K562 (cell line): Measurements from ENCODE around the gene PRTFDC1. TPM values are rescaled to one million over a fixed set of nuclear protein-coding genes. Genes with fewer than 3 reads are reported as not detected.
A peak's percentile ranks its signal among the peaks of the same experiment; 100 is the strongest.

ENCODE experiments used
- ARID1B ChIP-seq: fragments of 450-650 bp; IDR thresholded peaks from 2 replicates; pipeline ENCODE4 v1.6.1; 2016; ENCODE audit warnings: antibody characterized with exemption, mild to moderate bottlenecking, inconsistent platforms
- BRF1 ChIP-seq: IDR thresholded peaks from 3 replicates; pipeline ENCODE4 v1.6.1; 2011; ENCODE audit warnings: borderline replicate concordance, mild to moderate bottlenecking; ENCODE audit not compliant: insufficient read length; ENCODE audit errors: extremely low read depth
- CC2D1A ChIP-seq: fragments of 450-650 bp; IDR thresholded peaks from 2 replicates; pipeline ENCODE4 v1.6.1; 2017; ENCODE audit warnings: mild to moderate bottlenecking
- COPS2 ChIP-seq: fragments of 450-650 bp; conservative IDR thresholded peaks from 2 replicates; pipeline ENCODE4 v1.6.1; 2016; ENCODE audit warnings: mild to moderate bottlenecking, moderate library complexity
- HIVEP1 ChIP-seq: fragments of 250-450 bp; sonication (Bioruptor Pico); IDR thresholded peaks from 2 replicates; pipeline ENCODE4 v1.4.0; 2020; ENCODE audit warnings: mild to moderate bottlenecking
- HMG20B ChIP-seq: fragments of 250-450 bp; sonication (Bioruptor Pico); IDR thresholded peaks from 2 replicates; pipeline ENCODE4 v1.5.0; 2021; ENCODE audit warnings: mild to moderate bottlenecking
- ILK ChIP-seq: fragments of 450-650 bp; IDR thresholded peaks from 2 replicates; pipeline ENCODE4 v1.6.1; 2016; ENCODE audit warnings: missing genetic modification characterization, low read depth, mild to moderate bottlenecking, missing compliant biosample characterization, moderate library complexity, borderline replicate concordance
- KDM1A ChIP-seq, 2 experiments: fragments of 450-650 bp; IDR thresholded peaks; 2 replicates each; pipeline ENCODE4 v1.6.1; 2016; ENCODE audit warnings: mild to moderate bottlenecking in 2 of 2
- KLF13 ChIP-seq: fragments of 450-650 bp; IDR thresholded peaks from 2 replicates; pipeline ENCODE4 v1.6.1; 2016; ENCODE audit warnings: missing genetic modification characterization, low read depth, mild to moderate bottlenecking, missing compliant biosample characterization, moderate library complexity, borderline replicate concordance
- MEF2A ChIP-seq: IDR thresholded peaks from 2 replicates; pipeline ENCODE4 v1.6.1; 2011; ENCODE audit warnings: low read depth, mild to moderate bottlenecking, low read length, moderate library complexity; ENCODE audit not compliant: control insufficient read depth
- PHB ChIP-seq: fragments of 250-450 bp; sonication (Bioruptor Pico); IDR thresholded peaks from 2 replicates; pipeline ENCODE4 v1.5.0; 2021
- RCOR1 ChIP-seq, 2 experiments: IDR thresholded peaks; 2 replicates each; pipeline ENCODE4 v1.6.1; 2012; ENCODE audit warnings: low read depth in 2 of 2, low read length in 2 of 2, borderline replicate concordance in 1 of 2, improper control_type of control experiment in 1 of 2
- SMAD3 ChIP-seq: fragments of 450-650 bp; formaldehyde crosslinking; conservative IDR thresholded peaks from 2 replicates; pipeline ENCODE4 v1.4.0; 2020; ENCODE audit warnings: mild to moderate bottlenecking
- SMAD4 ChIP-seq: fragments of 250-450 bp; sonication (Bioruptor Pico); conservative IDR thresholded peaks from 2 replicates; pipeline ENCODE4 v1.8.0; 2021; ENCODE audit warnings: inconsistent platforms, mild to moderate bottlenecking, moderate library complexity
- ZBTB1 ChIP-seq: sonication (generic); formaldehyde crosslinking; IDR thresholded peaks from 2 replicates; pipeline ENCODE4 v1.8.1; 2023; ENCODE audit warnings: missing genetic modification reagents, low read depth, mild to moderate bottlenecking, borderline replicate concordance
- ZNF134 ChIP-seq: fragments of 250-450 bp; sonication (Bioruptor Pico); conservative IDR thresholded peaks from 2 replicates; pipeline ENCODE4 v1.4.0; 2020
- ZNF324 ChIP-seq: fragments of 250-450 bp; sonication (Bioruptor Pico); IDR thresholded peaks from 2 replicates; pipeline ENCODE4 v1.4.0; 2020; ENCODE audit warnings: mild to moderate bottlenecking
- ZNF507 ChIP-seq: conservative IDR thresholded peaks from 2 replicates; pipeline ENCODE4 v1.6.1; 2017; ENCODE audit warnings: missing genetic modification characterization, missing compliant biosample characterization
- ZNF668 ChIP-seq: fragments of 250-450 bp; sonication (Bioruptor Pico); IDR thresholded peaks from 2 replicates; pipeline ENCODE4 v1.8.0; 2022; ENCODE audit warnings: mild to moderate bottlenecking, inconsistent platforms
- ZNF778 ChIP-seq: fragments of 450-650 bp; formaldehyde crosslinking; IDR thresholded peaks from 2 replicates; pipeline ENCODE4 v1.4.0; 2020; ENCODE audit warnings: mild to moderate bottlenecking, moderate library complexity
- polyA plus RNA-seq, 8 experiments: library from polyadenylated mRNA; depleted of rRNA in 4 of 8; stranded (reverse) in 5 of 8; unstranded in 3 of 8; fragments of >200 nt; fragmentation: Nextera tagmentation in 2 of 8; fragmentation: Illumina TruSeq in 1 of 8; extraction: Ambion mirVana in 2 of 8; extraction: Trizol in 1 of 8; gene quantifications; 2 replicates each; pipeline versions ENCODE4 v1.2.1 to v1.2.3, GENCODE V29; 2011 to 2014; ENCODE audit warnings: inconsistent platforms in 1 of 8, missing spikeins in 1 of 8
- total RNA-seq, 7 experiments: library from RNA; depleted of rRNA in 6 of 7; stranded (reverse); fragments of >200 nt in 6 of 7; fragmentation: Illumina TruSeq in 2 of 7; extraction: Trizol in 2 of 7; gene quantifications; 2 replicates each; pipeline versions ENCODE4 v1.2.1 to v1.2.3, GENCODE V29; 2011 to 2021; ENCODE audit warnings: low replicate concordance in 1 of 7
- TF ChIP-seq, protein P1 (sequence below): sonication (generic); formaldehyde crosslinking; IDR thresholded peaks from 2 replicates; pipeline ENCODE4 v1.8.0; 2022; ENCODE audit warnings: missing genetic modification reagents, mild to moderate bottlenecking, moderate library complexity, borderline replicate concordance
- TF ChIP-seq, protein P2 (sequence below): fragments of 250-450 bp; sonication (Bioruptor Pico); IDR thresholded peaks from 2 replicates; pipeline ENCODE4 v1.4.0; 2020; ENCODE audit warnings: mild to moderate bottlenecking, moderate library complexity
- TF ChIP-seq, protein P3 (sequence below): fragments of 200-400 bp; formaldehyde crosslinking; IDR thresholded peaks from 2 replicates; pipeline ENCODE4 v1.6.1; 2017; ENCODE audit warnings: mild to moderate bottlenecking, low read depth, low read length, moderate library complexity

Gene PRTFDC1
- total and polyA plus RNA-seq, 9 of the 15 experiments (the other 6 are each of a cell fraction or from before 2014, with no cell fraction given), result 7.0 to 27.6 (median 10.0) TPM

DNA sequence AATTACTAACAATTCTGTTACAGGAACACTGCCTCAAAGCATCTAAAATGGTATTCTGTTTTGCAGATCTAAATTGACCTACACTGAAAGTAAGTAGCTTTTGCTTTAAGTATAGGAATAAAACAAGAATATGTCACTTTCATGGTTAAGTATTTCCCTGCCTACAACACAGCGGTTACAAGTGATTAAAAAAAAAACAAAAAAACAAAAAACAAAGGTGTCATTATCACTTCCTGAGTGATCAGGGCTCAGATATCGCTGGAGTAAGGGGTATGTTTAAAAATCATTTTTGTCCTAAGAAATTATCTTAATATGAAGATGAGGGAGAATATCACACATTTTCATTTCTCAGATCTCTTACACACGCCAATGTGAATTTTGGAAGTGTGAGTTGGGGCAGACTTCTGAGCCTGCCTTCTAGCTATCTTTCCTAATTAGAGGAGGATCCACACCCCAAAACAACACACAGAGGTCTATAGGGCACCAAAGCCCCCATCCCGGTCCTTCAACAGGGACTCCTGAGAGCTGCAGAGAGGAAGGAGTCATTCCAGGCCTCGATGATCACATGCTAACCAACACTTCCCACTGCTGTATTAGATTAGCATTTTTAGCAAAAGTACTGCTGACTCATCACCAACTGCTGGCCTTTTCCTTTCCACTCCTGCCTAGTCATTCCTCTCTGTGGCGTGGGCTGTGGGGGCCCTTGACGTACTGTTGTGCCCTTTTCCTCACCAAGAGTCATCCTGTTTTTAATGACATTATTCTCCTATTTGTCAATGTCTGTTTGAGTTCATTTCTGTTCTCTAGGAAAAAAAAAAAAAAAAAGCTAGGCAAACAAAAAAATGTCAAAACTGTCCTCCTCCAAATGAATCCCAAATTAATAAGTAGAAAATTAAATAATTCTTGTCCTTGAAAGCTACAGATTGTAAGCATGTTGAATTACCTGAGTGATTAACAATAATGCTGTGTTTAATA, 31.2 kb downstream of the PRTFDC1 start (continued):
- TF ChIP-seq MEF2A (no peak), ZNF134 (CRISPR knock-in tag) (no peak; the same call in 1 of the 2 replicates), HIVEP1 (CRISPR knock-in tag) (peak; percentile 77; the same call in 1 of the 2 replicates), PHB (CRISPR knock-in tag) (no peak), SMAD3 (CRISPR knock-in tag) (peak; percentile 33; the same call in 1 of the 2 replicates), KDM1A (IDR thresholded peaks at IDR 0.05) (peak in 1 of 2 experiments; percentile 24; a peak in 1 of 4 replicates), ZNF324 (CRISPR knock-in tag) (no peak), ILK (tag) (no peak), ZBTB1 (no peak), BRF1 (no peak), ARID1B (peak; percentile 88), KLF13 (0 out of 2 replicates have a peak, but pooled peaks have one; percentile 34), HMG20B (CRISPR knock-in tag) (no peak), RCOR1 (IDR thresholded peaks at IDR 0.05; ENCODE audit: borderline replicate concordance in 1 of 2, low read depth in 2 of 2, low read length in 2 of 2) (peak in 1 of 2 experiments; percentile 85; a peak in 2 of 4 replicates), SMAD4 (CRISPR knock-in tag) (peak; percentile 89), ZNF507 (tag) (no peak), CC2D1A (peak; percentile 67; the same call in 1 of the 2 replicates), ZNF668 (no peak), COPS2 (no peak), ZNF778 (CRISPR knock-in tag) (no peak)
- TF ChIP-seq, protein P1, sequence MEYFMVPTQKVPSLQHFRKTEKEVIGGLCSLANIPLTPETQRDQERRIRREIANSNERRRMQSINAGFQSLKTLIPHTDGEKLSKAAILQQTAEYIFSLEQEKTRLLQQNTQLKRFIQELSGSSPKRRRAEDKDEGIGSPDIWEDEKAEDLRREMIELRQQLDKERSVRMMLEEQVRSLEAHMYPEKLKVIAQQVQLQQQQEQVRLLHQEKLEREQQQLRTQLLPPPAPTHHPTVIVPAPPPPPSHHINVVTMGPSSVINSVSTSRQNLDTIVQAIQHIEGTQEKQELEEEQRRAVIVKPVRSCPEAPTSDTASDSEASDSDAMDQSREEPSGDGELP, result peak; percentile 45; the same call in 1 of the 2 replicates
- TF ChIP-seq, protein P2, sequence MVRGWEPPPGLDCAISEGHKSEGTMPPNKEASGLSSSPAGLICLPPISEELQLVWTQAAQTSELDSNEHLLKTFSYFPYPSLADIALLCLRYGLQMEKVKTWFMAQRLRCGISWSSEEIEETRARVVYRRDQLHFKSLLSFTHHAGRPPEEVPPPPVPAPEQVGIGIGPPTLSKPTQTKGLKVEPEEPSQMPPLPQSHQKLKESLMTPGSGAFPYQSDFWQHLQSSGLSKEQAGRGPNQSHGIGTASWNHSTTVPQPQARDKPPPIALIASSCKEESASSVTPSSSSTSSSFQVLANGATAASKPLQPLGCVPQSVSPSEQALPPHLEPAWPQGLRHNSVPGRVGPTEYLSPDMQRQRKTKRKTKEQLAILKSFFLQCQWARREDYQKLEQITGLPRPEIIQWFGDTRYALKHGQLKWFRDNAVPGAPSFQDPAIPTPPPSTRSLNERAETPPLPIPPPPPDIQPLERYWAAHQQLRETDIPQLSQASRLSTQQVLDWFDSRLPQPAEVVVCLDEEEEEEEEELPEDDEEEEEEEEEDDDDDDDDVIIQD (CRISPR knock-in tag), result no peak
- TF ChIP-seq, protein P3, sequence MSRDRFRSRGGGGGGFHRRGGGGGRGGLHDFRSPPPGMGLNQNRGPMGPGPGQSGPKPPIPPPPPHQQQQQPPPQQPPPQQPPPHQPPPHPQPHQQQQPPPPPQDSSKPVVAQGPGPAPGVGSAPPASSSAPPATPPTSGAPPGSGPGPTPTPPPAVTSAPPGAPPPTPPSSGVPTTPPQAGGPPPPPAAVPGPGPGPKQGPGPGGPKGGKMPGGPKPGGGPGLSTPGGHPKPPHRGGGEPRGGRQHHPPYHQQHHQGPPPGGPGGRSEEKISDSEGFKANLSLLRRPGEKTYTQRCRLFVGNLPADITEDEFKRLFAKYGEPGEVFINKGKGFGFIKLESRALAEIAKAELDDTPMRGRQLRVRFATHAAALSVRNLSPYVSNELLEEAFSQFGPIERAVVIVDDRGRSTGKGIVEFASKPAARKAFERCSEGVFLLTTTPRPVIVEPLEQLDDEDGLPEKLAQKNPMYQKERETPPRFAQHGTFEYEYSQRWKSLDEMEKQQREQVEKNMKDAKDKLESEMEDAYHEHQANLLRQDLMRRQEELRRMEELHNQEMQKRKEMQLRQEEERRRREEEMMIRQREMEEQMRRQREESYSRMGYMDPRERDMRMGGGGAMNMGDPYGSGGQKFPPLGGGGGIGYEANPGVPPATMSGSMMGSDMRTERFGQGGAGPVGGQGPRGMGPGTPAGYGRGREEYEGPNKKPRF, result no peak
